OCI-LY3 (cell line): ENCODE measurements around the gene SDK2.
A peak's percentile ranks its signal among the peaks of the same experiment; 100 is the strongest.

ENCODE experiments used
- H2AFZ ChIP-seq: fragments of 200-600, 300-600 bp; shearing (Covaris generic); 2 replicates; pipeline ENCODE4 v1.6.0; 2014; ENCODE audit warnings: antibody characterized with exemption, low read depth, low read length
- H3K27ac ChIP-seq: fragments of 200-600, 300-600 bp; sonication (generic); 2 replicates; pipeline ENCODE4 v1.5.1; 2014; ENCODE audit warnings: mild to moderate bottlenecking, low read length, moderate library complexity, mixed read lengths
- H3K27me3 ChIP-seq: fragments of 200-600, 300-600 bp; sonication (generic); 2 replicates; pipeline ENCODE4 v1.6.1; 2014; ENCODE audit warnings: low read depth, low read length, mixed read lengths
- H3K36me3 ChIP-seq: fragments of 200-600, 300-600 bp; sonication (generic); replicated peaks from 2 replicates; pipeline ENCODE3; 2014; ENCODE audit warnings: low read depth, low read length, mixed read lengths
- H3K4me1 ChIP-seq: fragments of 300-600, 200-600 bp; sonication (generic); 2 replicates; pipeline ENCODE4 v1.6.1; 2014; ENCODE audit warnings: low read length, mixed read lengths
- H3K4me2 ChIP-seq: fragments of 200-600, 300-600 bp; sonication (generic); 2 replicates; pipeline ENCODE4 v1.6.1; 2014; ENCODE audit warnings: low read length, mixed read lengths
- H3K4me3 ChIP-seq: fragments of 300-600, 200-600 bp; sonication (generic); 2 replicates; pipeline ENCODE4 v1.5.1; 2014; ENCODE audit warnings: antibody characterized with exemption, mild to moderate bottlenecking, low read length, moderate library complexity
- H3K79me2 ChIP-seq: fragments of 300-600, 200-600 bp; shearing (Covaris generic); 2 replicates; pipeline ENCODE4 v1.6.1; 2014; ENCODE audit warnings: mild to moderate bottlenecking, low read length, mixed read lengths
- H3K9ac ChIP-seq: fragments of 300-600, 200-600 bp; shearing (Covaris generic); 2 replicates; pipeline ENCODE4 v1.6.0; 2014; ENCODE audit warnings: mild to moderate bottlenecking, low read length, moderate library complexity
- H3K9me3 ChIP-seq: fragments of 200-600, 300-600 bp; shearing (Covaris generic); 2 replicates; pipeline ENCODE4 v1.6.1; 2014; ENCODE audit warnings: low read length, mixed read lengths; ENCODE audit not compliant: insufficient read depth
- H4K20me1 ChIP-seq: fragments of 200-600, 300-600 bp; sonication (generic); 2 replicates; pipeline ENCODE4 v1.6.1; 2016; ENCODE audit warnings: low read length, mixed read lengths; ENCODE audit not compliant: insufficient read depth
- EZH2phosphoT487 ChIP-seq: fragments of 200-600 bp; shearing (Covaris generic); IDR thresholded peaks from 2 replicates; pipeline ENCODE4 v1.6.1; 2018; ENCODE audit warnings: antibody characterized with exemption, mixed run types, low read depth
- TF ChIP-seq, protein P1 (sequence below): fragments of 200-600, 300-600 bp; sonication (generic); IDR thresholded peaks from 2 replicates; pipeline ENCODE4 v1.5.1; 2014; ENCODE audit warnings: antibody characterized with exemption, low read length, low read depth

Gene SDK2

DNA sequence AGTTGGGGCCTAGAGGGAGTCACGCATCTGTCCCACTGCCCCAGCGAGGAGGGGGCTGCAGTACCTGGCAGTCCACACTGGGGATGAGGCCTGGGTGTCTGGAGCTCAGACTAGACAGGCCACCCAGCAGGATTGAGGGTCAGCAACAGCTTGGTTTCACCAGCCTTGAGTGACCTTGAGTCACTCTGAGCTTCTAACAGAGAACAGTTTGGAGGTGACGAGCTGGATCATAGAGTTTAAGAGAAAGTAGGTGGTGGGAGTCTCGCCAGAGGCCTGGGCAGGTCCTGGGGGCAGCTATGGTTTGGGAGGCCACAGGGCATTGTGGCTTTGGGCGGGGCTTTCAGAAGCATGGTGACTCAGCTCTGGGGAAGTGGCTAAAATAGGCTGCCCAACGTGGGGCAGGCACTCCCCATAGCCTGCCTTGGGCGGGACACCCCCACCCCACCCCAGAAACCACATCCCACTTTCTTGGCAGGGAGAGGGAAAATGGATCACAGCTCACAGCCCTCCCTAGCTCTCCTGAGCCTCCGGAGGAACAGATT is 352.9 kb downstream of the SDK2 start:
- H2AFZ ChIP-seq: peak overlapping the region; percentile 29; the same call in 1 of the 2 replicates
- H3K36me3 ChIP-seq: no peaks in the 10 kb centered on the region
- H4K20me1 ChIP-seq: no peaks in the 10 kb centered on the region
- H3K79me2 ChIP-seq: no peaks in the 10 kb centered on the region
- H3K9ac ChIP-seq: no peak overlapping the region
- 0 out of 2 replicates have a peak, but pooled peaks cover 3% of the 10 kb centered on the region for H3K27me3 ChIP-seq
- H3K4me2 ChIP-seq: peak overlapping the region; percentile 16
- H3K9me3 ChIP-seq: no peaks in the 10 kb centered on the region
- TF ChIP-seq, protein P1, sequence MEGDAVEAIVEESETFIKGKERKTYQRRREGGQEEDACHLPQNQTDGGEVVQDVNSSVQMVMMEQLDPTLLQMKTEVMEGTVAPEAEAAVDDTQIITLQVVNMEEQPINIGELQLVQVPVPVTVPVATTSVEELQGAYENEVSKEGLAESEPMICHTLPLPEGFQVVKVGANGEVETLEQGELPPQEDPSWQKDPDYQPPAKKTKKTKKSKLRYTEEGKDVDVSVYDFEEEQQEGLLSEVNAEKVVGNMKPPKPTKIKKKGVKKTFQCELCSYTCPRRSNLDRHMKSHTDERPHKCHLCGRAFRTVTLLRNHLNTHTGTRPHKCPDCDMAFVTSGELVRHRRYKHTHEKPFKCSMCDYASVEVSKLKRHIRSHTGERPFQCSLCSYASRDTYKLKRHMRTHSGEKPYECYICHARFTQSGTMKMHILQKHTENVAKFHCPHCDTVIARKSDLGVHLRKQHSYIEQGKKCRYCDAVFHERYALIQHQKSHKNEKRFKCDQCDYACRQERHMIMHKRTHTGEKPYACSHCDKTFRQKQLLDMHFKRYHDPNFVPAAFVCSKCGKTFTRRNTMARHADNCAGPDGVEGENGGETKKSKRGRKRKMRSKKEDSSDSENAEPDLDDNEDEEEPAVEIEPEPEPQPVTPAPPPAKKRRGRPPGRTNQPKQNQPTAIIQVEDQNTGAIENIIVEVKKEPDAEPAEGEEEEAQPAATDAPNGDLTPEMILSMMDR: no peak
- no peak for TF ChIP-seq EZH2phosphoT487
- H3K4me3 ChIP-seq: no peak overlapping the region
- peaks cover 13% of the 10 kb centered on the region for H3K4me1 ChIP-seq
- H3K27ac ChIP-seq: no peak overlapping the region

- Histone ChIP-seq H2AFZ (peak overlapping the region; percentile 29; the same call in 1 of the 2 replicates), H3K79me2 (no peaks in the 10 kb centered on the region), H3K4me2 (peak overlapping the region; percentile 16)
Observed at GRCh38 chr17:73290399-73291259, 353.6 kb downstream of the SDK2 start.

GRCh38 chr17:73289549-73290254 is 354.5 kb downstream of the SDK2 start:
- Histone ChIP-seq H3K4me3 (no peak overlapping the region), H4K20me1 (no peaks in the 10 kb centered on the region), H3K4me2 (no peak overlapping the region), H3K36me3 (no peaks in the 10 kb centered on the region), H3K4me1 (peaks cover 13% of the 10 kb centered on the region), H3K9ac (no peak overlapping the region), H3K9me3 (no peaks in the 10 kb centered on the region), H3K27me3 (0 out of 2 replicates have a peak, but pooled peaks cover 3% of the 10 kb centered on the region), H2AFZ (no peak overlapping the region), H3K27ac (no peak overlapping the region), H3K79me2 (no peaks in the 10 kb centered on the region)
- TF ChIP-seq EZH2phosphoT487: no peak
- TF ChIP-seq, protein P1: no peak

More at GRCh38 chr17:73290399-73291259, 353.6 kb downstream of the SDK2 start:
- H3K9me3 ChIP-seq: no peaks in the 10 kb centered on the region
- no peak for TF ChIP-seq EZH2phosphoT487
- TF ChIP-seq, protein P1: no peak
- 0 out of 2 replicates have a peak, but pooled peaks cover 3% of the 10 kb centered on the region for H3K27me3 ChIP-seq
- H3K36me3 ChIP-seq: no peaks in the 10 kb centered on the region
- H3K4me1 ChIP-seq: peaks cover 13% of the 10 kb centered on the region
- H4K20me1 ChIP-seq: no peaks in the 10 kb centered on the region
- no peak overlapping the region for H3K4me3 ChIP-seq
- no peak overlapping the region for H3K27ac ChIP-seq
- H3K9ac ChIP-seq: no peak overlapping the region
